Subcutaneous adipose tissue (tissue), 4 donors: Measurements from ENCODE around the gene DNMT1. TPM values are rescaled to one million over a fixed set of nuclear protein-coding genes. Genes with fewer than 3 reads are reported as not detected.

Source experiments
- CTCF ChIP-seq: fragments of 450-650 bp; IDR thresholded peaks from one replicate; pipeline ENCODE4 v1.5.1; 2016; ENCODE audit warnings: low read depth, mild to moderate bottlenecking, control low read depth, antibody characterized with exemption, moderate library complexity
- total RNA-seq, 4 donors: library from RNA; depleted of rRNA; stranded (reverse); fragments of >200 nt; gene quantifications; one replicate each; pipeline ENCODE4 v1.1.0, GENCODE V29; 2016

DNMT1 gene
- total RNA-seq, 4 donors from 2014 or later, result 25.5 to 60.7 (median 41.5) TPM

- no peak for TF ChIP-seq CTCF
These were observed 99.2 kb downstream of the DNMT1 start for GRCh38 chr19:10095622-10095947.

GRCh38 chr19:10093295-10094186 lies 101.2 kb downstream of the DNMT1 start:
- TF ChIP-seq CTCF, result no peak

- TF ChIP-seq CTCF, result no peak
These were observed 102.0 kb downstream of the DNMT1 start for GRCh38 chr19:10092648-10093294.

GRCh38 chr19:10091895-10092641 lies 102.7 kb downstream of the DNMT1 start:
- no peak for TF ChIP-seq CTCF

- TF ChIP-seq CTCF, result no peak
These were observed 103.4 kb downstream of the DNMT1 start for GRCh38 chr19:10091370-10091687.

GRCh38 chr19:10089801-10090375 lies 104.9 kb downstream of the DNMT1 start:
- no peak for TF ChIP-seq CTCF

- no peak for TF ChIP-seq CTCF
These were observed 105.7 kb downstream of the DNMT1 start for GRCh38 chr19:10088949-10089554.
